Measurements from ENCODE around the gene CXCL11.
"Not testable (repeated sequence)": the region's sequence is repeated elsewhere in the genome, so short reads cannot be mapped to it uniquely, and the experiment has no call there.

Gene CXCL11

GRCh38 chr4:76042241-76042998 is 6.5 kb upstream of the CXCL11 start:
- not testable (repeated sequence) for DNase-seq

GRCh38 chr4:76036855-76037254 is 985 bp upstream of the CXCL11 start:
- no peak for DNase-seq

GRCh38 chr4:76035141-76035540 is 729 bp downstream of the CXCL11 start:
- no peak for DNase-seq

- DNase-seq, result no peak
These were observed 6.6 kb downstream of the CXCL11 start for GRCh38 chr4:76029300-76029699.

GRCh38 chr4:76028350-76028765 is 7.5 kb downstream of the CXCL11 start:
- no peak for DNase-seq

GRCh38 chr4:76024065-76024464 is 11.8 kb downstream of the CXCL11 start:
- DNase-seq, result no peak

GRCh38 chr4:76023389-76023788 is 12.5 kb downstream of the CXCL11 start, which contains the start of gene CXCL10:
Gene CXCL10, minus strand, starts transcription at chr4:76023497. Its CDS starts 66 bp downstream, at chr4:76023431.
- no peak for DNase-seq

GRCh38 chr4:76022677-76023076 is 13.2 kb downstream of the CXCL11 start:
- no peak for DNase-seq

GRCh38 chr4:76022031-76022430 is 13.8 kb downstream of the CXCL11 start:
- no peak for DNase-seq

- DNase-seq, result no peak
These were observed 18.7 kb downstream of the CXCL11 start for GRCh38 chr4:76017056-76017686.

GRCh38 chr4:76016393-76016792 is 19.5 kb downstream of the CXCL11 start:
- no peak for DNase-seq

- no peak for DNase-seq
These were observed 22.3 kb downstream of the CXCL11 start for GRCh38 chr4:76013540-76013939.

GRCh38 chr4:76012388-76012801 is 23.5 kb downstream of the CXCL11 start:
- DNase-seq, result no peak

GRCh38 chr4:76011700-76012387 is 24.0 kb downstream of the CXCL11 start:
- peak; percentile 17 for DNase-seq

GRCh38 chr4:76011018-76011670 is 24.7 kb downstream of the CXCL11 start:
- DNase-seq, result no peak

- no peak for DNase-seq
These were observed 25.3 kb downstream of the CXCL11 start for GRCh38 chr4:76010576-76010975.

GRCh38 chr4:76009311-76009710 is 26.6 kb downstream of the CXCL11 start:
- no peak for DNase-seq

- no peak for DNase-seq
These were observed 28.6 kb downstream of the CXCL11 start, which contains the start of gene CXCL9 for GRCh38 chr4:76007089-76007862. Gene CXCL9, minus strand, starts transcription at chr4:76007509. Its CDS starts 60 bp downstream, at chr4:76007449.

- no peak for DNase-seq
These were observed 32.2 kb downstream of the CXCL11 start for GRCh38 chr4:76003620-76004019.

GRCh38 chr4:76003035-76003434 is 32.8 kb downstream of the CXCL11 start:
- DNase-seq, result no peak

- DNase-seq, result no peak
These were observed 33.7 kb downstream of the CXCL11 start for GRCh38 chr4:76002176-76002575.

GRCh38 chr4:76001700-76002099 is 34.2 kb downstream of the CXCL11 start:
- DNase-seq, result no peak

All from amniotic stem cell (primary cell).